Prostate gland (tissue), 2 donors: Measurements from ENCODE around the gene ARHGEF39.

Experiments
- POLR2A ChIP-seq: fragments of 450-650 bp; IDR thresholded peaks from one replicate; pipeline ENCODE4 v1.6.1; 2016; ENCODE audit warnings: antibody characterized with exemption, mild to moderate bottlenecking
- POLR2AphosphoS5 ChIP-seq: sonication (generic); formaldehyde crosslinking; IDR thresholded peaks from one replicate; pipeline ENCODE4 v1.6.1; 2017; ENCODE audit warnings: antibody characterized with exemption
- TF ChIP-seq, protein P1 (sequence below), 4 experiments: fragments of 200-600 bp in 2 of 4; fragments of 450-650 bp in 2 of 4; sonication (generic) in 2 of 4; IDR thresholded peaks; 1 replicate in 3 of 4; 2 replicates in 1 of 4; pipeline ENCODE4 v1.5.1; 2016 to 2019; ENCODE audit warnings: antibody characterized with exemption in 4 of 4, mild to moderate bottlenecking in 2 of 4, moderate library complexity in 2 of 4

DNA sequence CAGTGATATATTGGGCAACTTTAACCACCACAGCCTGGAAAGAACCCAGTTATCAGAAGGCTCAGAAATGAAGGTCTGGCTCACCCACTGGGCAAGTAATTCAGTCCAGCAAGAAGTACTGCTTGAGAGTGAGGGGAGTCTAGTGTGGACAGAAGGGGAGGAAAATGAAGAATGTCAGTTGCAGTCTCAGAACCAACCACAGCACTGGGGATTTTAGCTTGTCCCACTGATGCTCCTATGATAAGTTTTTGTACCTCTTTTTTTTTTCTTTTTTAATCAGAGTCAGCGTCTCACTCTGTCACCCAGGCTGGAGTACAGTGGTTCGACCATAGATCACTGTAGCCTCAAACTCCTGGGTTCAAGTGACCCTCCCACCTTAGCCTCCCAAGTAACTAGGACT is 37.4 kb downstream of the ARHGEF39 start:
- TF ChIP-seq POLR2AphosphoS5 (no peak), POLR2A (no peak)
- TF ChIP-seq, protein P1, sequence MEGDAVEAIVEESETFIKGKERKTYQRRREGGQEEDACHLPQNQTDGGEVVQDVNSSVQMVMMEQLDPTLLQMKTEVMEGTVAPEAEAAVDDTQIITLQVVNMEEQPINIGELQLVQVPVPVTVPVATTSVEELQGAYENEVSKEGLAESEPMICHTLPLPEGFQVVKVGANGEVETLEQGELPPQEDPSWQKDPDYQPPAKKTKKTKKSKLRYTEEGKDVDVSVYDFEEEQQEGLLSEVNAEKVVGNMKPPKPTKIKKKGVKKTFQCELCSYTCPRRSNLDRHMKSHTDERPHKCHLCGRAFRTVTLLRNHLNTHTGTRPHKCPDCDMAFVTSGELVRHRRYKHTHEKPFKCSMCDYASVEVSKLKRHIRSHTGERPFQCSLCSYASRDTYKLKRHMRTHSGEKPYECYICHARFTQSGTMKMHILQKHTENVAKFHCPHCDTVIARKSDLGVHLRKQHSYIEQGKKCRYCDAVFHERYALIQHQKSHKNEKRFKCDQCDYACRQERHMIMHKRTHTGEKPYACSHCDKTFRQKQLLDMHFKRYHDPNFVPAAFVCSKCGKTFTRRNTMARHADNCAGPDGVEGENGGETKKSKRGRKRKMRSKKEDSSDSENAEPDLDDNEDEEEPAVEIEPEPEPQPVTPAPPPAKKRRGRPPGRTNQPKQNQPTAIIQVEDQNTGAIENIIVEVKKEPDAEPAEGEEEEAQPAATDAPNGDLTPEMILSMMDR (IDR thresholded peaks at IDR 0.05), result no peak
